Measurements from ENCODE around the gene ZMYND10.

ZMYND10 gene

DNA sequence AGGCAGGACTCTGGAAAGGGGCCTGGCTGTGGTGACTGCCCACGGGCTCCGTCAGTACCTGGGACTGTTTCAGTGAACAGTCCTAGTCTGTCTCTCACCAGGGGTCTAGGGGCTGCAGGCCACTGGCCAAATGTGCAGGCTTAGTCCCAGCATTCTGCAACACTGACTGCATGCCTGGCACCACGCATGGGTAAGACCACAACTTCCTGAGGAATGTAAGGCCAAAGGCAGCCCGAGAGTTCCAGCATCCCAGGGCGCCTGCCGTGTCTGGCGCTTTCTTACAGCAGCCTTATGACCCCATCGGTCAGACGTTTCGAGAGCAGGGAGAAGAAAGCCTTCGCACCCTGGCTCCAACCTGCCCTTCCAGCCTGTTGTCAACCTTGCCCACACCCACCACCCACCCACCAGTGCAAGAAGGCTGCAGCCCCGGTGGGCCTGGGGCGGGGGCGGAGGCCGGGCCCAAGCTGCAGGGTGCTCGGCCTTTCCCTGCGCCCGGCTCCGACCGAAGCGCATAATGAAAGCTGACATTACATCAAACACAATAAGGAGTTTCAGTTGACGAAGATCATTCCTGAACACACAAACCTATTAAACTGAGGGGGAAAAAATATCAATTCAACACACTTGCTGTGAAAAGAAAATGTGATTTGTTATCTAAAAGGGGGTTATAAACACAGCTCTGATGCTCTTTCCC lies 43.3 kb upstream of the ZMYND10 start:
- Histone ChIP-seq H3K4me3 (no peak overlapping the region), H3K36me3 (no peaks in the 10 kb centered on the region), H3K9me3 (no peaks in the 10 kb centered on the region), H3K27ac (no peak overlapping the region), H3K27me3 (no peaks in the 10 kb centered on the region), H3K4me1 (peaks cover 0 to 36% (median 17%) of the 10 kb centered on the region in 4 donors)
- intact Hi-C loops (cut with DNase I; ENCODE audit: low total_unique reads) = loop anchor here (2.0 kb wide), 1 partner anchor 74 kb away; no protein-coding TSS in a partner anchor
- TF ChIP-seq, protein P1, sequence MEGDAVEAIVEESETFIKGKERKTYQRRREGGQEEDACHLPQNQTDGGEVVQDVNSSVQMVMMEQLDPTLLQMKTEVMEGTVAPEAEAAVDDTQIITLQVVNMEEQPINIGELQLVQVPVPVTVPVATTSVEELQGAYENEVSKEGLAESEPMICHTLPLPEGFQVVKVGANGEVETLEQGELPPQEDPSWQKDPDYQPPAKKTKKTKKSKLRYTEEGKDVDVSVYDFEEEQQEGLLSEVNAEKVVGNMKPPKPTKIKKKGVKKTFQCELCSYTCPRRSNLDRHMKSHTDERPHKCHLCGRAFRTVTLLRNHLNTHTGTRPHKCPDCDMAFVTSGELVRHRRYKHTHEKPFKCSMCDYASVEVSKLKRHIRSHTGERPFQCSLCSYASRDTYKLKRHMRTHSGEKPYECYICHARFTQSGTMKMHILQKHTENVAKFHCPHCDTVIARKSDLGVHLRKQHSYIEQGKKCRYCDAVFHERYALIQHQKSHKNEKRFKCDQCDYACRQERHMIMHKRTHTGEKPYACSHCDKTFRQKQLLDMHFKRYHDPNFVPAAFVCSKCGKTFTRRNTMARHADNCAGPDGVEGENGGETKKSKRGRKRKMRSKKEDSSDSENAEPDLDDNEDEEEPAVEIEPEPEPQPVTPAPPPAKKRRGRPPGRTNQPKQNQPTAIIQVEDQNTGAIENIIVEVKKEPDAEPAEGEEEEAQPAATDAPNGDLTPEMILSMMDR (IDR thresholded peaks at IDR 0.05) = no peak
- DNase-seq = no peak

DNA sequence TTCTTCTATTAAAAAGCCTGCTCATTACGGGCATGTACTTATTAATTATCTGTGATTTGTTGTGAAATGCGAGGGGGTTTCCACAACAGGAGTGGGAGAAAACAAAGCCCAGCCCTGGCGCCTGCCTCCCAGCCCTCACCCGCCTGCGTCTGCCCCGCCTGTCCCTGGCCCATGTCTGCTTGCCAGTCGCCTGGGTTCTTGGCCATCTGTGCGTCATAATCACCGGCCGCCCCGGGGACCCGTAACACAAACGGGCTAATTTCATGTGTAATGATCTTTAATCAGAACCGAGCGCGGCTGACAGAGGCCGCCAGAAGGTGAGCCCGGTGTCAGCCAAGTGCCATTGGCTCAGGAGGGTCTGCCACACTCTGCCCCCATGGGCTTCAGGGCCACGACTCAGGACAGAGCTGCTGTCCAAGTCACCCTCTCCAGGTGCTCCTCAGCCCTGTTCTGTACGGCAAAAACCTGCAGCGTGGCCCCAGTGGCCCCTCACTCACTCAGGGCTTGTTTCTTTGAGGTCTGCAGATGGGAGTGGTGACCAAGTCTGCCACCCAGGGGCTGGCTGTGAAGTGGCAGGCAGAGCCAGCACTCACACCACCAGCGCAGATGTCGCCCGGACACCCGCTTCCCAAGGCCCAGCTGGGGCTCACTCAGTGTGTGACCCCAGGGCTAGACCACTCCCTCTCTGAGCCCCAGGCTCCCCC lies 42.6 kb upstream of the ZMYND10 start:
- intact Hi-C loops (cut with DNase I; ENCODE audit: low total_unique reads) = loop anchor here (2.0 kb wide), 1 partner anchor 75 kb away; no protein-coding TSS in a partner anchor
- no peaks in the 10 kb centered on the region for H3K27me3 ChIP-seq
- H3K27ac ChIP-seq = no peak overlapping the region
- peaks cover 0 to 35% (median 20%) of the 10 kb centered on the region in 4 donors for H3K4me1 ChIP-seq
- H3K9me3 ChIP-seq = no peaks in the 10 kb centered on the region
- DNase-seq = no peak
- no peak overlapping the region for H3K4me3 ChIP-seq
- H3K36me3 ChIP-seq = no peaks in the 10 kb centered on the region
- TF ChIP-seq, protein P1 (IDR thresholded peaks at IDR 0.05) = no peak

DNA sequence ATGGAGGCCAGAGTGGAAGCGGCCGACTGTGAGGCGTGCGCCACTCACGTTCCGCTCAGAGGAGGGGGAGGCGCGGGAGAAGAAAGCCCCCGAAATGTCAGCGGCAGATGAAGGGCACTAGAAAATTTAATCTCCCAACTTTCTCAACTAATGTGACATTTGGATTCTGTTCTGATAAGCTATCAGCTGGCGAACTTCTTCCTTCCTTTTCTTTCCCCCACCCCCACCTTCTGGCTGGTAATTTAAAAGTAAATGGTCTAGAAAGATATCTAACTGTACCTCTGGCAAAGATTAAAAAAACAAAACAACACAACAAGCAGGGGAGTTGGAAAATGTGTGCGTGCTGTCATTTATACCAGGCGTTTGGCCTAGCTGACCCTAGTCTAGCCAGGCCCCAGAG lies 40.2 kb upstream of the ZMYND10 start:
- Histone ChIP-seq H3K36me3 (no peaks in the 10 kb centered on the region), H3K27ac (no peak overlapping the region), H3K4me1 (peaks cover 0 to 24% (median 19%) of the 10 kb centered on the region in 4 donors), H3K4me3 (no peak overlapping the region), H3K27me3 (no peaks in the 10 kb centered on the region), H3K9me3 (no peaks in the 10 kb centered on the region)
- intact Hi-C loops (cut with DNase I; ENCODE audit: low total_unique reads) = no loop called here
- DNase-seq = no peak
- TF ChIP-seq, protein P1 (IDR thresholded peaks at IDR 0.05) = no peak

DNA sequence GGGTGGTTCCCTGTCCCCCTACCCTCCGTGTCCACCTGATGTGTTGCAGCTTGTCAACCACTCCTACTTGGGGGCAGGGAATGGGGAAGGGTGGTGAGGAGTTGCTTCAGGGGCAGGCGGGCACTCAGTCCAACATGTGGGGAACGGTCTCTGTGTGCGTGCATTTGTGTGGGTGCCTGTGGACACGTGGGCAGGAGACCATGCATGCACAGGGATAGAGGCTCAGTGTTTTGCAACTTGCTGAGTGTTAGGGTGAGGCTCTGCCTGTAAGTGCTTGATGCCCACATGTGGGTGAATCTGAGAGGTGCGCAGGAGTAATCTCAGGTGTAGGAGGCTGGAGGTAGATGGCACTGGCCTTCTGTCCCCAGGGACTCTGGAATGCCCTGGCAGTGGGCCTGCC lies 38.2 kb upstream of the ZMYND10 start:
- intact Hi-C loops (cut with DNase I; ENCODE audit: low total_unique reads) = no loop called here
- Histone ChIP-seq H3K27ac (no peak overlapping the region), H3K36me3 (no peaks in the 10 kb centered on the region), H3K9me3 (no peaks in the 10 kb centered on the region), H3K4me3 (no peak overlapping the region), H3K4me1 (peaks cover 0 to 17% (median 11%) of the 10 kb centered on the region in 4 donors), H3K27me3 (no peaks in the 10 kb centered on the region)
- DNase-seq = no peak
- TF ChIP-seq, protein P1 (IDR thresholded peaks at IDR 0.05) = no peak

DNA sequence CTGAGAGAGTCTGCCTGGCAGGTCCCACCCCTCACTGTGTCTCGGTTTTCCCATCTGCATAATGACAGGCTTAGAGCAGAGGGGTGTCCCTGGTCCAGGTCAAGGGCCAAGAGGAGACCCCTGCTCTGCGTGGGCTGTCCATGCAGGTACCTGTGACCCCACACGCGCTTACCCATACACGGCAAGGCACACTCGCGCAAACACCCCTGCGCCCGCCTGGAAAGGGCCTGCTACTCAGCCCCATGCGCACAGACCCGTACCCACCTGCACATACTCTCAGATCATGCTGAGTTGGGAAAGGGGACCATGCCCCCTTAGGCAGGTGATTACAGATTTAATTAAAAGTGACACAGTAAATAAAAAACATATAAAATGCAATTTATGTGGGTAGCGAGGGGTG lies 37.2 kb upstream of the ZMYND10 start:
- H3K9me3 ChIP-seq = no peaks in the 10 kb centered on the region
- H3K27ac ChIP-seq = peak overlapping the region in 1 of 2 donors; percentile 57
- no peaks in the 10 kb centered on the region for H3K36me3 ChIP-seq
- H3K4me3 ChIP-seq = no peak overlapping the region
- DNase-seq = no peak
- H3K27me3 ChIP-seq = no peaks in the 10 kb centered on the region
- TF ChIP-seq, protein P1 (IDR thresholded peaks at IDR 0.05) = no peak
- H3K4me1 ChIP-seq = peaks cover 0 to 17% (median 11%) of the 10 kb centered on the region in 4 donors
- intact Hi-C loops (cut with DNase I; ENCODE audit: low total_unique reads) = no loop called here
